Adrenal gland (tissue), 5 donors: ENCODE measurements around the gene LYSMD1.

Source experiments
- POLR2A ChIP-seq, 2 donors: fragments of 450-650 bp; IDR thresholded peaks; one replicate each; pipeline ENCODE4 v1.6.1; 2017; ENCODE audit warnings: antibody characterized with exemption in 2 of 2, mild to moderate bottlenecking in 2 of 2, moderate library complexity in 1 of 2
- TF ChIP-seq, protein P1 (sequence below), 6 experiments: fragments of 450-650 bp in 4 of 6; fragments of 200-600 bp in 2 of 6; sonication (generic) in 1 of 6; IDR thresholded peaks; 1 replicate in 5 of 6; 2 replicates in 1 of 6; pipeline versions ENCODE4 v1.5.1 to v1.8.0; 2016 to 2021; ENCODE audit warnings: antibody characterized with exemption in 6 of 6, mild to moderate bottlenecking in 2 of 6, moderate library complexity in 1 of 6
- donor health status: DM: no; HTN: no; CAD: no.

DNA sequence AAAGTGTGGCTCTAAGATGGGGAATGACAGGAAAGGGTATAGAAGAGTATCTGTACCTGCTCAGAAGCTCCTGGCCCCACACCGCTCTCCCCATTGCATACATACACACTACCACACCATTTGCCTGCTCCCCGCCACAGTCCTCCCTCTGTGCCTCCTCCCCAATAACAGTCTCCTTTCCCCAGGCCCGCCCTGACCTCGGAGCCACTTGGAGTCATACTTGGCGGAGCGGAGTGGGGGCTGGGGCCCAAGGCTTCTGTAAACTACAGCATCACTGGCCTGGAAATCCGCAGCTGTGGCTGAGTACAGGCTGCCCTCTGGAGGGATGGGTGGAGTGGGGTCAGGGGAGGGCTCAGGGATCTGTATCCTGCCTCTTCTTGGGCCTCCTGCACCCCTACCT, 27.9 kb downstream of the LYSMD1 start:
- TF ChIP-seq, protein P1, sequence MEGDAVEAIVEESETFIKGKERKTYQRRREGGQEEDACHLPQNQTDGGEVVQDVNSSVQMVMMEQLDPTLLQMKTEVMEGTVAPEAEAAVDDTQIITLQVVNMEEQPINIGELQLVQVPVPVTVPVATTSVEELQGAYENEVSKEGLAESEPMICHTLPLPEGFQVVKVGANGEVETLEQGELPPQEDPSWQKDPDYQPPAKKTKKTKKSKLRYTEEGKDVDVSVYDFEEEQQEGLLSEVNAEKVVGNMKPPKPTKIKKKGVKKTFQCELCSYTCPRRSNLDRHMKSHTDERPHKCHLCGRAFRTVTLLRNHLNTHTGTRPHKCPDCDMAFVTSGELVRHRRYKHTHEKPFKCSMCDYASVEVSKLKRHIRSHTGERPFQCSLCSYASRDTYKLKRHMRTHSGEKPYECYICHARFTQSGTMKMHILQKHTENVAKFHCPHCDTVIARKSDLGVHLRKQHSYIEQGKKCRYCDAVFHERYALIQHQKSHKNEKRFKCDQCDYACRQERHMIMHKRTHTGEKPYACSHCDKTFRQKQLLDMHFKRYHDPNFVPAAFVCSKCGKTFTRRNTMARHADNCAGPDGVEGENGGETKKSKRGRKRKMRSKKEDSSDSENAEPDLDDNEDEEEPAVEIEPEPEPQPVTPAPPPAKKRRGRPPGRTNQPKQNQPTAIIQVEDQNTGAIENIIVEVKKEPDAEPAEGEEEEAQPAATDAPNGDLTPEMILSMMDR (IDR thresholded peaks at IDR 0.05), result no peak
- no peak for TF ChIP-seq POLR2A (IDR thresholded peaks at IDR 0.05)
